Chondrocyte (in vitro differentiated cells): ENCODE data around the gene TFF2. TPM values are rescaled to one million over a fixed set of nuclear protein-coding genes. Genes with fewer than 3 reads are reported as not detected.

Experiments used
- DNase-seq: peaks from one replicate; pipeline ENCODE4 v3.0.0; 2021; ENCODE audit warnings: mixed read lengths, low spot score
- H3K27ac Mint-ChIP-seq: one replicate; pipeline ENCODE4 v1.8.0; 2021; ENCODE audit warnings: mild to moderate bottlenecking, moderate library complexity, mixed read lengths; ENCODE audit not compliant: unreplicated experiment
- H3K27me3 Mint-ChIP-seq: 2 replicates; pipeline ENCODE4 v1.8.0; 2021; ENCODE audit warnings: low read depth, mixed read lengths
- H3K36me3 Mint-ChIP-seq: 2 replicates; pipeline ENCODE4 v1.8.0; 2021; ENCODE audit warnings: low read depth, mixed read lengths
- H3K4me1 Mint-ChIP-seq: 2 replicates; pipeline ENCODE4 v1.8.0; 2021; ENCODE audit warnings: low read depth, mild to moderate bottlenecking, mixed read lengths
- H3K4me3 Mint-ChIP-seq: one replicate; pipeline ENCODE4 v1.8.0; 2021; ENCODE audit warnings: mild to moderate bottlenecking, moderate library complexity, mixed read lengths; ENCODE audit not compliant: unreplicated experiment
- H3K9me3 Mint-ChIP-seq: 2 replicates; pipeline ENCODE4 v1.8.0; 2021; ENCODE audit warnings: low read depth, mixed read lengths
- total RNA-seq: library from RNA; stranded (reverse); gene quantifications from 3 replicates; pipeline ENCODE4 v1.2.1, GENCODE V29; 2021
- TF ChIP-seq, protein P1 (sequence below): fragments of 200-600 bp; sonication (generic); IDR thresholded peaks from 2 replicates; pipeline ENCODE4 v1.5.0; 2021; ENCODE audit warnings: antibody characterized with exemption, mild to moderate bottlenecking, moderate library complexity

Gene TFF2
- total RNA-seq, 1 donor from 2014 or later = not detected

DNA sequence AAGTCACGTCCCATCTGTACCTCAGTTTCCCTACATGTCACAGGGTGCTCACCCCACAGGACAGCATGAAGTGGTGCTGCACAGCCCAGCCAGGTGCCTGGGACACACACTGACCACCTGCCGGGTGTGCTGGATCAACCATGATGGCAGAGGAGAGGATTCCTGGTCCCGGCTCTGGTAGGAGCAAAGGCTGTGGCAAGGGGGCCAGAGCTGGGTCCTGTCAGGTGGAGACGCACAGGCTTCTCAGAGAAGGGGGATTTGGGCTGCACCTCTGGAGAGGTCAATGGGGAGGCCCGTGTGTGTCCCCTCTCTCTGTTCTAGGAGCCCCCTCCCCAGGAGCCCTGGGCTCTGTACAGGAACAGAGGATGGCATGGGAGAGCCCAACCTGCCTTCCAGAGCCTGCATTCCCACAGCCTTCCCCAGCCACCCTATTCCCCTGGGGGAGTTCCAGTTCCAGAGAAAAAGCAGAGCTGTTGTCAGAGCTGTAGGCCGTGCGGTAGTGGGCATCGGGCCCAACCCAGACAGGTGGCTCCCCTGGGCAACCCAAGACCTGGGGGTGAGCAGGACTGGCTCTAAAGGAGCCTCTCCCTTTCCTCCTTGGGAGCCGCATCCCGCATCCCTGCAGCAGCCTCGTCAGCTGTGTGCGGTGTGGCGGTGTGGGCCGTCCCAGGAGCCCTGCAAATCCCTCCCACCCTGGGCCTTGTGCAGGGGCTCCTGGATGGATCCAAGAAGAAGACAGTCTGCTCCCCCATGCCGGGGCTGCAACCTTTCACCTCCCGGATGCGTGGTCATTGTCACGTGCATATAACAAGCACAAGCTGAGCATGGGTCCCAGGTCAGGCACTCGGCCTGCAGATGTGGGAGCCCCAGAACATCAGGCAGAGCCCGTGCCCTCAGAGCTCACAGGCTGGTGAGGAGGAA, 32.7 kb downstream of the TFF2 start:
- Mint-ChIP-seq H3K4me1 (peaks cover 14% of the 10 kb centered on the region), H3K27me3 (peaks cover 4% of the 10 kb centered on the region), H3K36me3 (no peaks in the 10 kb centered on the region), H3K9me3 (no peaks in the 10 kb centered on the region), H3K4me3 (no peak overlapping the region), H3K27ac (no peak overlapping the region)
- DNase-seq = no peak
- TF ChIP-seq, protein P1, sequence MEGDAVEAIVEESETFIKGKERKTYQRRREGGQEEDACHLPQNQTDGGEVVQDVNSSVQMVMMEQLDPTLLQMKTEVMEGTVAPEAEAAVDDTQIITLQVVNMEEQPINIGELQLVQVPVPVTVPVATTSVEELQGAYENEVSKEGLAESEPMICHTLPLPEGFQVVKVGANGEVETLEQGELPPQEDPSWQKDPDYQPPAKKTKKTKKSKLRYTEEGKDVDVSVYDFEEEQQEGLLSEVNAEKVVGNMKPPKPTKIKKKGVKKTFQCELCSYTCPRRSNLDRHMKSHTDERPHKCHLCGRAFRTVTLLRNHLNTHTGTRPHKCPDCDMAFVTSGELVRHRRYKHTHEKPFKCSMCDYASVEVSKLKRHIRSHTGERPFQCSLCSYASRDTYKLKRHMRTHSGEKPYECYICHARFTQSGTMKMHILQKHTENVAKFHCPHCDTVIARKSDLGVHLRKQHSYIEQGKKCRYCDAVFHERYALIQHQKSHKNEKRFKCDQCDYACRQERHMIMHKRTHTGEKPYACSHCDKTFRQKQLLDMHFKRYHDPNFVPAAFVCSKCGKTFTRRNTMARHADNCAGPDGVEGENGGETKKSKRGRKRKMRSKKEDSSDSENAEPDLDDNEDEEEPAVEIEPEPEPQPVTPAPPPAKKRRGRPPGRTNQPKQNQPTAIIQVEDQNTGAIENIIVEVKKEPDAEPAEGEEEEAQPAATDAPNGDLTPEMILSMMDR = no peak

DNA sequence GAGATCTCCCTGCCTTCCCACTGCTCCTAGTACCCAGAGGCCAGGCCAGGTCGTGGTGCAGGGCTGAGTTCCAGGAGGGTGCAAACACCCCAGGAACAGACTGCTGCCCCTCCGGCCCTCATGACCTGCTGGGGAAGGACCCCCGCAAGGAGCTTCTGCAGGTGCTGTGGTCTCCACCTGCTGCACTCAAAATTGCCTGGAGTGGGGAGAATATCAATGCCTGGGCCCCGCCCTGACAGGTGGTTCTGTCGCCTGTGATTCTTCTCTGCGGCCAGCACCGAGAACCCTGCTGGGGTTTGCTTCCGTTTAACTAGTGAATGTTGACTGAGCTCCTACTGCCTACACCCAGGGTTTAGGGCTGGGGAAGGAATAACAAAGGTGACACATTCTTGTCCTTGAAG, 33.5 kb downstream of the TFF2 start:
- Mint-ChIP-seq H3K4me1 (peaks cover 14% of the 10 kb centered on the region), H3K27ac (no peak overlapping the region), H3K9me3 (no peaks in the 10 kb centered on the region), H3K27me3 (no peaks in the 10 kb centered on the region), H3K36me3 (no peaks in the 10 kb centered on the region), H3K4me3 (no peak overlapping the region)
- no peak for DNase-seq
- TF ChIP-seq, protein P1 = no peak

DNA sequence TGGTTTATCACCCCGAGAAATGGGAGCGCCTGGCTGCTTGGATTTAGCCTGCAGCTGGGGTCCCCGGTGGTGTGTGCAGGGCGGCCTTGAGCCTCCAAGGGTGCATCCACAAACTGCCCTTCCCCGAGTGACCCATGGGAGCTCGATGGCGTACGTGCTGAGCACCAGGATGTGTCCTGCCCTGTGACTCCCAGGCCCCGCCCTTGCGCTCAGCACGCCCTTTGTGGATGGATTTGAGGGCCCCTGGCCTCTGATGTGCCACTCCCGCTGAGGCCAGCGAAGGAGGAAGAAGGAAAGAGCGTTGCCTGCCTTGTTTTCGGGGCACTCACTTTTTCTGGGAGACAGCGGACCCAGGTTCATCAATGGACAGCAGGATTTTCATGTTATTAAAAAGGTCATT, 33.9 kb downstream of the TFF2 start:
- H3K4me1 Mint-ChIP-seq = peaks cover 14% of the 10 kb centered on the region
- no peaks in the 10 kb centered on the region for H3K27me3 Mint-ChIP-seq
- no peak overlapping the region for H3K4me3 Mint-ChIP-seq
- no peaks in the 10 kb centered on the region for H3K36me3 Mint-ChIP-seq
- H3K9me3 Mint-ChIP-seq = no peaks in the 10 kb centered on the region
- no peak overlapping the region for H3K27ac Mint-ChIP-seq
- no peak for DNase-seq
- TF ChIP-seq, protein P1 = no peak

DNA sequence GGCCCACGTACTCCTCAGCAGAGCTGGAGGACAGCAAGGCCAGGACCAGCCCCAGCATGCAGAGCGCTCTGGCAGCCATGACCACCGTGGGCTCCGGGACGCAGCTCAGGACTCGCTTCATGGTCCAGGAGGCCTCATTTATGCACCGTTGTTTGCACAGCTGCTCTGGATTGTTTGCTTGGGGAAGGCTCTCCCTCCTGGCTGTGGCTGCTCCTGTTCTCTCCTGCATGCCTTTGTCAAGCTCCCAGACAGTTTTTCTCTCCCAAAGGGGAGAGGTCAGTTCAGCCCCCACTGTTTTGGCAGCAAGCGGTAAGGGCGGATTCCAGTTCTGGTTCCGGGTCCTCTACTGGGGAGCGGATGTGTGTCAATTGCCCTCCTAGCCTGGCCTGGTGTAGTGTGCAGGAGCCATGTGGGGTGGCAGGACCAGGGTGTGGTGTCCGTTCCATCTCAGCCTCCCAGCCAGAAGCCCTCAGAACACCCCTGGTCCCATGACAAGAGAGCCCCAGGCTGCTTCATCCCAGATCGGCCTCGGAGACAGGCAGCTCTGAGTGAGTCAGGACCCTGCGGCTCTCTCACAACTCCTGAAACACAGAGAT, 35.4 kb downstream of the TFF2 start, which contains the start of gene TFF3:
TFF3 (minus strand) TSS at position 114 of the 596 bp plus-strand sequence; CDS start at position 79, 35 bp downstream.
- Mint-ChIP-seq H3K27ac (peak within 1 kb of the TSS; percentile 29), H3K4me1 (peaks cover 15% of the 10 kb centered on the region), H3K9me3 (no peaks in the 10 kb centered on the region), H3K36me3 (no peaks in the 10 kb centered on the region), H3K27me3 (no peaks in the 10 kb centered on the region), H3K4me3 (no peak within 1 kb of the TSS)
- no peak for DNase-seq
- TF ChIP-seq, protein P1 = no peak

DNA sequence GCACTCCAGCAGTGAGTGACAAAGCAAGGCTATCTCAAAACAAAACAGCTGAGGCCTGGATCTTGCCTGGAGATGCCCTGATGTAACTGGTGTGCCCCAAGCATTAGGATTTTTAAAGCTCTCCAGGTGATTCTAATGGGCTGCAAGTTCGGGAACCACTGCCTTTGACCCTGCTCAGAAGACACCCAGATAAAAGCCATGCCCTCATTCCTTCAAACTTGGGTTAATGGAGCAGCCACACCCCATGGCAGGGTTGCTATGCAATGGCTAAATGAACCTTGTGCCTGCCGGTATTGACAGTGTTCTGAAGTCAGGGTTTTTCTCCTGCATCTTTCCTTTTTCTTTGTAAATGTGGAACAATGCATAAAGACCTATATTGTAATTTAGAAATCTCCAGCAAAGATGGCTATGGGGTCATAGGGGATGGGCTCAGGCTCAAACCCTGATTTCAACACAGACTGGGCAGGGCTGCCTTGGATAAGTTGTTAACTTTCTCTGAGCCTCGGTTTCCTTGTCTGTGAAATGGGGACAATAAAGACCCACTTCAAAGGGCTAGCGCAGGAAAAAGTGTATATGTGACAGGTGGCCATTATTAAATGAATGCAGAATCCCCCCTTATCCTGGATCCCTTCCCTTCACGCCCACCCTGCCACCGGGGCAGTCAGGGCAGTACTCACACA, 36.0 kb downstream of the TFF2 start:
- no peak overlapping the region for H3K4me3 Mint-ChIP-seq

More for the DNA sequence above, 36.0 kb downstream of the TFF2 start:
- Mint-ChIP-seq H3K4me1 (peaks cover 18% of the 10 kb centered on the region), H3K9me3 (no peaks in the 10 kb centered on the region), H3K27me3 (no peaks in the 10 kb centered on the region), H3K36me3 (no peaks in the 10 kb centered on the region), H3K27ac (peak overlapping the region; percentile 8)
- DNase-seq = no peak
- TF ChIP-seq, protein P1 = no peak
